Measurements from ENCODE around the gene HLCS.
A peak's percentile ranks its signal among the peaks of the same experiment; 100 is the strongest.

HLCS gene

DNA sequence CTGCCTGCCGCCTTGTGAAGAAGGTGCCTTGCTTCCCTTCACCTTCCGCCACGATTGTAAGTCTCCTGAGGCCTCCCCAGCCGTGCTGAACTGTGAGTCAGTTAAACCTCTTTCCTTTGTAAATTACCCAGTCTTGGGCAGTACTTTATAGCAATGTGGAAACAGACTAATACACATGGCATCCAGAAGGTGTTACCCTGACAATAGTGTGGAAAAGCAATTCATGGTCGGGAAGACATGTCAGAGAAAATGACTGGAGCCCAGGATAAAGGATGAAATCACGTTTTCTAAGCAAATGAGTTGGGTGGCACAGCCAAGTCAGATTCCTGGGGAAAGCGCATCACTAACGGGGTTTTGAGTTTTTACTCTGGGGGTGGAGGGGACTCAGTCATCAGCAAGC lies 76.4 kb downstream of the HLCS start:
- DNase-seq (ENCODE audit: low read depth): peak; percentile 10
- no peak overlapping the region for H3K4me3 ChIP-seq (ENCODE audit: control insufficient read depth, low read depth, low read length)
- no peak for TF ChIP-seq CTCF (conservative IDR thresholded peaks at IDR 0.05; ENCODE audit: control insufficient read depth, insufficient read depth, low read depth, low read length)

GRCh38 chr21:36889401-36889800 lies 77.1 kb downstream of the HLCS start:
- no peak for TF ChIP-seq CTCF (conservative IDR thresholded peaks at IDR 0.05; ENCODE audit: control insufficient read depth, insufficient read depth, low read depth, low read length)
- DNase-seq (ENCODE audit: low read depth): peak; percentile 38
- H3K4me3 ChIP-seq (ENCODE audit: control insufficient read depth, low read depth, low read length): no peak overlapping the region

DNA sequence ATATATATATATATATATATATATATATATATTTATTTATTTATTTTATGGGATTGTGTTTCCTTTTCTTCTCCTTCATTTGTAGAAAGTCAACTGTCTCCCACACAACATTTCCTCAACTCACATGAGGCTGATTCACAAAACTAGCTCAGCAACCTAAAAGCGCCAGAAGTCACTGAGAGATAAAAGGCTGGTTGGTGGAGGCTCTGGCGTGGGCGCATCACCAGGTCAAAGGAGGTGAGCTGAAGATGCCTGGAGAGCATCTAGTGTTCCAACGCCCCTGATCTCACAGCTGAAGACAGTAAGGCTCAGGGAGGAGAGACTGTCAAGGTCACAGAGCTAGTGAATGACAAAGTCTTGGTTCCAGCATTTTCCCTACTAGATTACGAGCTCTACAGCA lies 78.0 kb downstream of the HLCS start:
- no peak overlapping the region for H3K4me3 ChIP-seq (ENCODE audit: control insufficient read depth, low read depth, low read length)
- TF ChIP-seq CTCF (conservative IDR thresholded peaks at IDR 0.05; ENCODE audit: control insufficient read depth, insufficient read depth, low read depth, low read length): no peak
- DNase-seq (ENCODE audit: low read depth): no peak

DNA sequence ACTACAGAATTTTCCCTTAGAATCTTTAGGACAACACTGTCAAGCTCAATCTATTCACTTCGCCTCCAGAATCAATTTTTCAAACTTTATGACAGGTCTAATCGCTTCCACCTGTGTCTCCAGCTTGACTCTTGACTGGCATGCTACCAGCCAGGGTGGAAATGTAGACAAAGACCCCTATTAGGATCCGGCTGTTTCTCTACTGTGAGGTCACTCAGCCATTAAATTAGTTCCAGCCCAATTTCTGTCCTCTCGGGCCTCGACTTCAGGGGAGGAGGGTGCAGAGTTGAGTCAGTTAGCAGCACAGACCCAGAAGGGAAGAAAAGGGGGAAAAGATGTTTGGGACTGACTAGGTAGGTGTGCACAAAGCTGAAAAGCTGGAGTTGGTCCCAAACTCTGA lies 78.5 kb downstream of the HLCS start:
- DNase-seq (ENCODE audit: low read depth): no peak
- no peak overlapping the region for H3K4me3 ChIP-seq (ENCODE audit: control insufficient read depth, low read depth, low read length)
- TF ChIP-seq CTCF (conservative IDR thresholded peaks at IDR 0.05; ENCODE audit: control insufficient read depth, insufficient read depth, low read depth, low read length): no peak

GRCh38 chr21:36883532-36884486 lies 82.7 kb downstream of the HLCS start:
- no peak for DNase-seq (ENCODE audit: low read depth)
- H3K4me3 ChIP-seq (ENCODE audit: control insufficient read depth, low read depth, low read length): no peak overlapping the region
- no peak for TF ChIP-seq CTCF (conservative IDR thresholded peaks at IDR 0.05; ENCODE audit: control insufficient read depth, insufficient read depth, low read depth, low read length)

- DNase-seq (ENCODE audit: low read depth): peak; percentile 40
- H3K4me3 ChIP-seq (ENCODE audit: control insufficient read depth, low read depth, low read length): no peak overlapping the region
- no peak for TF ChIP-seq CTCF (conservative IDR thresholded peaks at IDR 0.05; ENCODE audit: control insufficient read depth, insufficient read depth, low read depth, low read length)
These were observed 83.7 kb downstream of the HLCS start for GRCh38 chr21:36882776-36883175.
